HG03045 (cell line): ENCODE measurements around the gene TMEM117.
"Not testable (repeated sequence)": the region's sequence is repeated elsewhere in the genome, so short reads cannot be mapped to it uniquely, and the experiment has no call there.

ENCODE experiments used
- ATAC-seq: cut with Tn5 transposase; IDR thresholded peaks from one replicate; pipeline ENCODE4 v1.9.1; 2021; ENCODE audit warnings: mild to moderate bottlenecking, moderate library complexity; ENCODE audit not compliant: unreplicated experiment

The TMEM117 gene

GRCh38 chr12:44017216-44017615 is 181.3 kb downstream of the TMEM117 start:
- ATAC-seq, result no peak

- no peak for ATAC-seq
Observed at GRCh38 chr12:44019118-44019517, 183.2 kb downstream of the TMEM117 start.

DNA sequence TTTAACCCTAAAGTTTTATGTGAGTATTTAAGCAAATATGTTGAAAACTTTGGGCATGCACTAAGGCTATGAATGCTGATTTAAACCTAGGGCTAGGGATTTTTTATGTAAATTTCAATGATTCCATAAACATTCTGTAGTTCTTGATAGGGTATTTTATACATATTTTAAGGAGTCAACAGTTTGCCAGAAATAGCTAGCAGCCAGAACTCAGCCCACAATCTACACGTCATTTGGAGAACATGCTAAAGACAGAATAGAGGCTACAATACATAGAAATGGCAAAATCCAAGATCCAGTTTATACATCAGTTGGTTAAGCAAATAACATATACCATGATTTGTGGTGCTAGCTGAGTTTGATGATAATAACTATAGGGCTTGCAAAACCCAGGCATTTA is 184.7 kb downstream of the TMEM117 start:
- ATAC-seq, result no peak

DNA sequence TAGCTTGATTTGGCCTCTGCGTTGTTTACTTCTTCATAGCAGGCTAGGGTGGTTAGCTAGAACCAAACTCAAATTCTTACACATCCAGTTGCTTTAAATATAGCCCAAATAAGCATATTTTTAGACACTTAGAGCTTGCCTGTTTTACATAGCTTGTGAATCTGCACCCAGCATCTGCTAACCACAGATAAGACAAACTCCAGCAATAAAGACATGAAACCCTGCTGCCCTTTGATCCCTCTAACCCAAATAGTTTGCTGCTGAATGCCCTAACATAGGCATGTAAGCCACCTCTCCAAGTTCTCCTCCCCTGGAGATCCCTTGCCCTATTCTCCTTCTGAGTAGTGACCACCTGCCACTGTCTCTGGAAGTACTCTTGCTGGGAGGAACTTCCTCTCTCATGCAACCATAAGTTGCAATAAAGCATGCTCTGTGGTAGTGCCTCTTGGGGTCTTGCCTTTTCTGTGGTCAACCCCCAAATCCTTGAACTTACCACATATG is 185.6 kb downstream of the TMEM117 start:
- peak; percentile 97 for ATAC-seq

GRCh38 chr12:44025499-44025898 is 189.6 kb downstream of the TMEM117 start:
- ATAC-seq, result no peak

- no peak for ATAC-seq
Observed at GRCh38 chr12:44026046-44026445, 190.2 kb downstream of the TMEM117 start.

- ATAC-seq, result not testable (repeated sequence)
Observed at GRCh38 chr12:44026926-44027325, 191.0 kb downstream of the TMEM117 start.

DNA sequence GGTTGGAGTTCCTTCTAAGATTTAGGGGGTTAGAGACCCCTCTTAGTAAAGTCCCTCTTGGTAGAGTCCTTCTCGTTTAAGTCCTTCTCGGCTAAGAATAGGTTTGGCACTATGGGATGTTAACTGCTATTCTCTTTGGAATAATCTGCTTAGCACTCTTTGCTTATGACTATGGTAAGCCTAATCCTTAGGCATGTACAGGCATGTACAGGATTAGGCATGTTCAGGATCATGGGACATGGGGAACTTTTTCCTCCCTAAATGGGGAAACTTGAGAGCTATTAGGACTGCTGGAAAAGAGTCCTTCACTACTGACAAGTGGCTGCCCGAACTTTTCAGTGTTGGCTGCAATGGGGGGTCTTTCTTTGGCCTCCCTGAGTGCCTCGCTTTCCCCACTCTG is 193.3 kb downstream of the TMEM117 start:
- no peak for ATAC-seq

DNA sequence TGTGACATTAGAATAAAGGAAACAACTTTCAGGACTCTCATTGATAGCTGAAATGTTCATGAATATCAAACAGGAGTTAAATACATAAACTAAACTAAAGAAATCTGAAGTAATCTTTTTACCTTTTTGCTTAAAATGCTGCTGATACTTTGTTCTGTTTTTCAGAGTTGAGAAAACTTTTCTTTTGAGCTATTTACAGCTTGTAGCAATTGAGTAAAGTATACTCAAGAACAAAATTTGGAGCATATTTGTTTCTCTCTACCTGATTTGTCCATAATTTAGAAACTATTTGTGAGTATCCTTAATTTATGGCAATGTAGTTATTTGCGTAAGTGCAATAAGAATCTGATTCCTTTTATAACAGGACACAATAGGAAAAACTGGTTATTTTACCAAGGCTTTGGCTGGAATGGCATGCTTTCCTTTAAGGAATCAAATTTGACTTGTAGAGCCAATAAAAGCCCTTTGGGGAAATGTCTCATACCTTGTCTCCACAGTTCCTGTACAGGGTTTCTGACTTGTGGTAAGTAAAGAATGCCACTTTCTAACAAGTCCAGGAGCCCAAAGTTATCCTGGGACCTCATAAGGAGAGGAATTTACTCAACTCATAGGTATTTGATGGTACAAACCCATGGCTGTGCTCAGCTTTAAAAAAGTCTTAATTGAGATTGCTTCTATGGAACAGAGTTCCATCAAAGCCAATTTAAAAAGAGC is 195.7 kb downstream of the TMEM117 start:
- no peak for ATAC-seq

GRCh38 chr12:44034906-44035305 is 199.0 kb downstream of the TMEM117 start:
- ATAC-seq, result no peak

DNA sequence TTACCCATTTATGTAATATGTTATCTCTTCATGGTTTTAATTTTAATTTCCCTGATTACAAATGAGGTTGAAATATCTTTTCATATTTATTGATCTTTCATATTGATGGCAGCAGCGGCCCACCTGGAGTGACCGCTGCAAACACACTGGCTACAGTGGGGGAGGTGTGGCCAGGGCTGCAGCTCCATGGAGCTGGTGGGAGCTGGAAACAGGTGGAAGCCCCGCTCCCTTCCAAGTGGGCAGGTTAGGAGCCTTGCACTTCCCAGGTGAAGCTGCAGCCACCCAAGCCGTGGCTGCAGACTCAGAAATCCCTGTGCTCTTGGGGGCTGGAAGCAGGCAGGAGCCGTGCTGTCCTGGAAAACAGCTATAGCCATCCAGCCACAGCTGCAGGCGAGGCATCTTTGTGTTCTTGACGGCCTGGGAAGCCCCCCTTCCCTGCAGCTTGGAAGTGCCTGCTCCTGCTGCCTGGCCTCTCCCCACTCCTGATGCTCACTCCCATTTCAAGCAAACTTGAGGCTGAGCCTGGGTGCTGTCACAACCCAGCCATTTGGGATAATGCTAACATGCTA is 201.1 kb downstream of the TMEM117 start:
- ATAC-seq, result no peak

GRCh38 chr12:44038411-44038810 is 202.5 kb downstream of the TMEM117 start:
- no peak for ATAC-seq

DNA sequence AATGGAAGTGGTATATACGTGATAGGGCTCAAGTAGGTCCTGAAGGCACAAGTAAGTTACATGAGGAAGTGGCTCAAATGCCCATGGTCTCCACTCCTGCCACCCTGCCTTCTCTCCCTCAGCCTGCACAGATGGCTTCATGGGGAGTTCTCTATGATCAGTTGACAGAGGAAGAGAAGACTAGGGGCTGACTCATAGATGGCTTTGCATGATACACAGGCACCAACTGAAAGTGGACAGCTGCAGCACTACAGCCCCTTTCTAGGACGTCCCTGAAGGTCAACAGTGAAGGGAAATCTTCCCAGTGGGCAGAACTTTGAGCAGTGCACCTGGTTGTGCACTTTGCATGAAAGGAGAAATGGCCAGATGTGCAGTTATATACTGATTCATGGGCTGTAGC is 208.6 kb downstream of the TMEM117 start:
- not testable (repeated sequence) for ATAC-seq

DNA sequence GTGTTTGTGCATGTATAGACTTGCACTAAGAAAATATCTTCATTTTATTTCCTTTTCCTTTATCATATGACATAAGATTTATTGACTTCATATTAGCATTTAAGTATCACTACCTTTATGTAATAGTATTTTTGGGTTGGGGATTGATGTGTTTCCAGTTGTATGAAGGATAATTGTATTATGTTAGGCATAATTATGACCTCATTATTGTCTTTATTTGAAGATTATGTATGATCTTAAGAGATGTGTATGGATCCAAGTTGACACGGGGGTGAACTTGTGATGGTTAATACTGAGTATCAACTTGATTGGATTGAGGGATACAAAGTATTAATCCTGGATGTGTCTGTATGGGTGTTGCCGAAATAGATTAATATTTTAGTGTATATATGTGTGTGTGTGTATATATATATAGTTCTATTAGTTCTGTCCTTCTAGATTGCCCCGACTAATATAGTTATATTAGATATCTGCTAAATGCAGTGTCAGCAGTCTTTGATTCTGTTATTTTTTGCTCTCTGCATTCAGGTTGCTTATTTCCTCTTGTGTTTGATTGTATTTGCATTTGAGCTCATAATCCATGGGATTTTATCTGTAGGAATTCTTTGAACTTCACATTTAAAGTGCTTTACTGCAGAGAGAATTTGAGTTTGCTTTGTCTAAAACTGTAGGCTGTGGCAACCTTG is 211.0 kb downstream of the TMEM117 start:
- ATAC-seq, result no peak

DNA sequence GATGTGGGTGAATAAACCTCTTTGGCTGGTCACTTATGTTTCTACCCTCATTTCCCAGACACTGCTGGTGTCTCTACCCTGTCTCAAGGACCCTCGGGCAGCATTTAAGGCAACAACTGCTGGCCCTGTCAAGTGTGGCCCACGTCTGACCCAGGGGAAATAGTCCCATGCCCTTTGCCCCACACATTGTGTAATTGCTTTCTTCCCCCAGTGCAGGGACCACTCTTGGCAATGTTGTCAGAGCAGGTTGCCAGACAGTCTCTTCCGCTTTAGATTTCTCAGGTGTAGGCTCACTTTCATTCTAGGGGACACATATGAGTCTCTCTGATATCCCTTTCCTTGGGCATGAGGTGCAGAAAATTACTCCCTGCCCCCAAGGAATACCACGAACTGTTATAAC is 216.7 kb downstream of the TMEM117 start:
- no peak for ATAC-seq

DNA sequence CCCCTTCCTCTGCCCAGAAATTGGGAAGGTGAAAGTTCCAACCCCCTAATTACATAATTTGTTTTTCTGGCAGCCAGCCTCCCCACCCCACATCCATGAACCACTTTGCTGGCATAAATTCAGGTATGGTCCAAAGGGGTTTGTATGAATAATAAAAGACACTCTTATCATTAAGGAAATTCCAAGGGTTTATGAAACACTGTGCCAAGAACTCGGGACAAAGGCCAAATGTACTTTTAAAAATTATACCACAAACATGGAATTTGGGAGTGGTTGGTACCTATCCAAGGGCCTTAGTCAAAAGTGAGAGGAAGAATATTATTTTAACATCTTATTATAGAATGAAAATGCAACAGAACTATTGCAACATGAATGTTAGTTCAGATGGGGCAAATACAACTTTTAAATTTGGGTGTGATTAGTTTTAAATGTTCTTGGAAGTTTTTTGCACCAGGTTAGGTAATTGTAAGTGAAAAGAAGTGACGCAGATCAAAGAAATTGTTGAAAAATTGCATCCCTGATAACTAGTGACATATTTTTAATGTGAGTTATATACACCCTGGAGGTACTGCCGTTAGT is 217.8 kb downstream of the TMEM117 start:
- no peak for ATAC-seq

- ATAC-seq, result no peak
Observed at GRCh38 chr12:44054281-44054680, 218.4 kb downstream of the TMEM117 start.

- no peak for ATAC-seq
Observed at GRCh38 chr12:44058366-44058765, 222.5 kb downstream of the TMEM117 start.

DNA sequence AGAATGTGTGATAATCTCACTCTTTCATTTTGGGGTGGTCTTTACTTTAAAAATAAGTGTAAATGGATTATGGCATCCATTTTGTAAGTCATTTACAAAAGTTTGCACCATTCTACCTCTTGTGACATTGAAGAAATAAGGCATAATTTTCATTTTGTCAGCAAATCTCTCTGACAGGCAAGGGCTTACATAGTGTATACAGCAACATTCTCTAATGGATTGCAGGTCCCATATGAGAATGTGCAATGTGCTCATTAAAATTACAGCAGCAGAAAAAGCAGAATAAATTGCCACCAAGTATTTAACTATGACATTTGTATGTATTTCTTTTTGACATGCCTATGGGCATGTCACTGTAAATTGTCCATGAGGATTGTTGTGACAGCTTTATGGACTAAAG is 223.6 kb downstream of the TMEM117 start:
- ATAC-seq, result no peak

- no peak for ATAC-seq
Observed at GRCh38 chr12:44063671-44064070, 227.8 kb downstream of the TMEM117 start.

DNA sequence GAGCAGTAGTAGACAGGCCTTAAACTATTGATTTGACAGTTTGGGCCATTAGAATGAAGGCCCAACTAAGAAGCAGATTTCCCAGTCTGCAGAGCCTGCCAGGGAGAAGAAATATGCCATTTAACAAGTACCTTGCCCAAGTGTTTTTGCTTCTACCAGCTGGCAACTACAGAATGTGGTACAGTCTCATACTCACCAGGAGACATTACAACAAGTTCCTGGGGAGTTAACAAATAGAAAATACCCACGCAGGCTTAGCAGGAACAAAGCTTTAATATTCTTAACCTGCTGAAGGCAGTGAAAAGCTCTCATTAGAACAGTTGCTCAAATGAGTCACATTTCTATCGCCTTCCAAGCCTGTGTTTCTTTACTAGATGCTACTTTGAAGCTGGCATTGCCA is 241.0 kb downstream of the TMEM117 start:
- no peak for ATAC-seq

GRCh38 chr12:44077294-44077693 is 241.4 kb downstream of the TMEM117 start:
- ATAC-seq, result no peak
